ENCODE measurements around the gene INMT.

- TF ChIP-seq EZH2 (IDR thresholded peaks at IDR 0.05; ENCODE audit: insufficient read depth, poor library complexity, severe bottlenecking) = no peak
- TF ChIP-seq EZH2phosphoT487 (IDR thresholded peaks at IDR 0.05; ENCODE audit: insufficient read depth, low read depth) = no peak
Observed at GRCh38 chr7:30743371-30744074, 8.4 kb upstream of the INMT start.

Data from GM23248 (cell line).